Right ventricle myocardium superior (tissue), 1 donor: Measurements from ENCODE around the gene LAMA4. TPM values are rescaled to one million over a fixed set of nuclear protein-coding genes. Genes with fewer than 3 reads are reported as not detected.
A peak's percentile ranks its signal among the peaks of the same experiment; 100 is the strongest.

Experiments
- ATAC-seq: fragments of 200-7000 bp; cut with Tn5 transposase; one replicate; pipeline ENCODE4 v1.9.1; 2020; ENCODE audit warnings: mild to moderate bottlenecking; ENCODE audit not compliant: poor library complexity
- DNase-seq: peaks from one replicate; pipeline ENCODE4 v3.0.0-alpha.2; 2020
- intact Hi-C: fragments of 100-400 bp; cut with DNase I; formaldehyde crosslinking; loops from one replicate; pipeline ENCODE4 v1.11.2; 2022
- total RNA-seq: library from RNA; stranded (reverse); fragmentation: NEBNext Ultra II Directional; extraction: Animal tissue kit (Norgen Biotek cat#: 25700); gene quantifications from one replicate; pipeline ENCODE4 v1.2.1, GENCODE V29; 2021
- donor health status: DM: no; HTN: yes; CAD: no; lungs with severe emphysema.

Gene LAMA4
- total RNA-seq, 1 donor from 2014 or later: 71.1 TPM

- DNase-seq: no peak
- intact Hi-C loops: no loop called here
- no peak for ATAC-seq
Measured at GRCh38 chr6:112224088-112224487, 30.3 kb downstream of the LAMA4 start.

GRCh38 chr6:112223070-112223861, 31.1 kb downstream of the LAMA4 start:
- ATAC-seq (peak; percentile 70), DNase-seq (no peak)
- intact Hi-C loops: no loop called here

- DNase-seq: no peak
- peak; percentile 3 for ATAC-seq
- intact Hi-C loops: no loop called here
Measured at GRCh38 chr6:112221981-112222852, 32.1 kb downstream of the LAMA4 start.

GRCh38 chr6:112221561-112221960, 32.8 kb downstream of the LAMA4 start:
- intact Hi-C loops: no loop called here
- no peak for ATAC-seq

GRCh38 chr6:112218563-112218962, 35.8 kb downstream of the LAMA4 start:
- intact Hi-C loops: no loop called here
- ATAC-seq: peak; percentile 81
- DNase-seq: peak; percentile 81

More at GRCh38 chr6:112221561-112221960, 32.8 kb downstream of the LAMA4 start:
- no peak for DNase-seq

GRCh38 chr6:112216662-112217551, 37.5 kb downstream of the LAMA4 start:
- DNase-seq: no peak
- intact Hi-C loops: no loop called here
- ATAC-seq: no peak

GRCh38 chr6:112215488-112216284, 38.7 kb downstream of the LAMA4 start:
- intact Hi-C loops: no loop called here
- DNase-seq: no peak
- ATAC-seq: no peak

GRCh38 chr6:112214739-112215269, 39.6 kb downstream of the LAMA4 start:
- ATAC-seq (peak; percentile 7), DNase-seq (no peak)
- intact Hi-C loops: no loop called here

- no peak for DNase-seq
- intact Hi-C loops: no loop called here
Measured at GRCh38 chr6:112210852-112211251, 43.5 kb downstream of the LAMA4 start.

GRCh38 chr6:112209131-112209530, 45.2 kb downstream of the LAMA4 start:
- DNase-seq: no peak
- intact Hi-C loops: loop anchor here (10.0 kb wide), 1 partner anchor 46 kb away; the partner anchor contains the start of gene LAMA4
- no peak for ATAC-seq

More at GRCh38 chr6:112210852-112211251, 43.5 kb downstream of the LAMA4 start:
- no peak for ATAC-seq

- intact Hi-C loops: loop anchor here (10.0 kb wide), 1 partner anchor 47 kb away; the partner anchor contains the start of gene LAMA4
- ATAC-seq (no peak), DNase-seq (no peak)
Measured at GRCh38 chr6:112207776-112208175, 46.6 kb downstream of the LAMA4 start.

- DNase-seq (no peak), ATAC-seq (no peak)
- intact Hi-C loops: loop anchor here (10.0 kb wide), 1 partner anchor 48 kb away; the partner anchor contains the start of gene LAMA4
Measured at GRCh38 chr6:112207131-112207530, 47.2 kb downstream of the LAMA4 start.

GRCh38 chr6:112206110-112206458, 48.3 kb downstream of the LAMA4 start:
- intact Hi-C loops: loop anchor here (10.0 kb wide), 1 partner anchor 49 kb away; the partner anchor contains the start of gene LAMA4
- no peak for DNase-seq
- ATAC-seq: no peak

- DNase-seq (no peak), ATAC-seq (no peak)
- intact Hi-C loops: loop anchor here (10.0 kb wide), 1 partner anchor 49 kb away; the partner anchor contains the start of gene LAMA4
Measured at GRCh38 chr6:112205427-112206109, 48.8 kb downstream of the LAMA4 start.

- DNase-seq (no peak), ATAC-seq (no peak)
- intact Hi-C loops: loop anchor here (10.0 kb wide), 1 partner anchor 50 kb away; the partner anchor contains the start of gene LAMA4
Measured at GRCh38 chr6:112204350-112204706, 50.0 kb downstream of the LAMA4 start.

- ATAC-seq (no peak), DNase-seq (no peak)
- intact Hi-C loops: loop anchor here (10.0 kb wide), 1 partner anchor 51 kb away; the partner anchor contains the start of gene LAMA4
Measured at GRCh38 chr6:112203577-112204349, 50.6 kb downstream of the LAMA4 start.
